HG02870 (cell line): ENCODE data around the gene TSHZ3.

Experiments used
- ATAC-seq: cut with Tn5 transposase; IDR thresholded peaks from one replicate; pipeline ENCODE4 v1.9.1; 2021; ENCODE audit warnings: mild to moderate bottlenecking, moderate library complexity; ENCODE audit not compliant: unreplicated experiment

Gene TSHZ3, protein sequence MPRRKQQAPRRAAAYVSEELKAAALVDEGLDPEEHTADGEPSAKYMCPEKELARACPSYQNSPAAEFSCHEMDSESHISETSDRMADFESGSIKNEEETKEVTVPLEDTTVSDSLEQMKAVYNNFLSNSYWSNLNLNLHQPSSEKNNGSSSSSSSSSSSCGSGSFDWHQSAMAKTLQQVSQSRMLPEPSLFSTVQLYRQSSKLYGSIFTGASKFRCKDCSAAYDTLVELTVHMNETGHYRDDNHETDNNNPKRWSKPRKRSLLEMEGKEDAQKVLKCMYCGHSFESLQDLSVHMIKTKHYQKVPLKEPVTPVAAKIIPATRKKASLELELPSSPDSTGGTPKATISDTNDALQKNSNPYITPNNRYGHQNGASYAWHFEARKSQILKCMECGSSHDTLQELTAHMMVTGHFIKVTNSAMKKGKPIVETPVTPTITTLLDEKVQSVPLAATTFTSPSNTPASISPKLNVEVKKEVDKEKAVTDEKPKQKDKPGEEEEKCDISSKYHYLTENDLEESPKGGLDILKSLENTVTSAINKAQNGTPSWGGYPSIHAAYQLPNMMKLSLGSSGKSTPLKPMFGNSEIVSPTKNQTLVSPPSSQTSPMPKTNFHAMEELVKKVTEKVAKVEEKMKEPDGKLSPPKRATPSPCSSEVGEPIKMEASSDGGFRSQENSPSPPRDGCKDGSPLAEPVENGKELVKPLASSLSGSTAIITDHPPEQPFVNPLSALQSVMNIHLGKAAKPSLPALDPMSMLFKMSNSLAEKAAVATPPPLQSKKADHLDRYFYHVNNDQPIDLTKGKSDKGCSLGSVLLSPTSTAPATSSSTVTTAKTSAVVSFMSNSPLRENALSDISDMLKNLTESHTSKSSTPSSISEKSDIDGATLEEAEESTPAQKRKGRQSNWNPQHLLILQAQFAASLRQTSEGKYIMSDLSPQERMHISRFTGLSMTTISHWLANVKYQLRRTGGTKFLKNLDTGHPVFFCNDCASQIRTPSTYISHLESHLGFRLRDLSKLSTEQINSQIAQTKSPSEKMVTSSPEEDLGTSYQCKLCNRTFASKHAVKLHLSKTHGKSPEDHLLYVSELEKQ

DNA sequence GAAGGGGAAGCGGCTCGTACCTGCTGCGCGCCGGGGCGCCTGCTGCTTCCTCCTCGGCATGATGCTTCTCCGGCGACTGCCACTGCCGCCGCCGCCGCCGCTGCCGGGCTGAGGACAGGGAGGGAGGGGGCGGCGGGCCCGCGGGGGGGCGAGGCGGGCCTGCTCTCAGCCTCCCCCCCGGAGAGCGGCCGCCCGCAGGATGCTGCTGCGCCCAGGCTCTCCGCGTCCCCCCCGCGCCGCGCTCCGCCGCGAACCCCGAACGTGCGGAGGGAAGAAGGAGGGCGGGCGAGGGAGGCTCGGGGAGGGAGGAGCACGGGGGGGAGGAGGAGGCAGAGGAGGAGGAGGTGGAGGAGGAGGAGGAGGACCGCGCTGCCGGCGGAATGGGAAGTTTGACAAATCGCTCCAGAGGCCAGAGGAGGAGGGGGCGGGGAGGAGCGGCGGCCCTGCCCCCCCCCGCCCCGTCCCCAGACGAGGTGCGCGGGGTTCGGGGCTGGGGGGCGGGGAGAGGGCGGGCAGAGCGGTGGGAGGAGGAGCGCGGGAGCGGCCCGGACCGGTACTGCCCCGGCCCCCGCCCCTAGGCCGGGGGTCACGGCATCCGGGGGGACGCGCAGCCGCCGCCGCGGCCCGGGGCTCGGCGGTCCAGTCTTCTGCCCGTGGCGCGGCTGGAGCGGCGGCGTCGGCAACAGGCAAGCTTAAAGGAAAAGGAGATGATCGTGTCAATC, at the start of gene TSHZ3:
TSS of gene TSHZ3 (minus strand) at position 277 of the 722 bp plus-strand sequence. CDS start at position 60, 217 bp downstream.
- ATAC-seq, result no peak

DNA sequence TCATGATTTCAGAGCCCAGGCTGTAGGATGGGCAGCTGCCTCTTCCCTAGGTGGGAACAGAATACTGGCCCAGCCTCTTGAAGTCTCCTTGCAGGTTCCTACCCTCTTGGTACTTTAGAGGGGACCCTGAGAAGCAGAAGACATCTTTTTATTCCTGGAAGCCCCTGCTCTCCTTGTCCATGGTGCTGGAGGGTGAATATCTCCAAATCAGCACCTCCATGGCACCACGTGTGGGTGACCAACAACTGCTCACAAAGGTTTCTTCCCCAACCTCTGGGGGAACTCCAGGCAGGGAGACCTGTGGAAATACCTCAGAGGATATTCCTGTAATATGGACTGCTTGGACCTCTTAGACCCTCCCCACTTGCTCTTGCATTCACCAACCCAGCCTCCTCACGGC, 48.1 kb upstream of the TSHZ3 start:
- ATAC-seq, result no peak

DNA sequence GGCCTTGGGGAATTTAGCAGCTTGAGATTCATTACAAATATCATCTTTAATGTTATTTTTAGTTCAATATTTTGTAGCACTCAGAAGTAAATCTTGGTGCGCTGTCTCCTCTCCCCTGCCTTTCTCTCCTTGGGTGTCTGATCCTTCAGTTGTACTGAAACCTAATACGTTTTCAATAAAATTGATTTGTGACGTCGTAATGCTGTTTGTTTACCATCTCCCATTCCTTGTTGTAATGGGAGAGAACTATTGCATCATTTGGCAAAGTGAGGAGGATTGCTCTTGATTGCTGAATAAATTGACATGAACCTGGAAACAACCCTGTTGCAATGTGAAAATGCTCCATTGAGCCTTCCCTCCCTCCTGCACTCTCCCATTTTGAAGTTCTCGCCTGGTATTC, 43.2 kb upstream of the TSHZ3 start:
- ATAC-seq, result no peak

DNA sequence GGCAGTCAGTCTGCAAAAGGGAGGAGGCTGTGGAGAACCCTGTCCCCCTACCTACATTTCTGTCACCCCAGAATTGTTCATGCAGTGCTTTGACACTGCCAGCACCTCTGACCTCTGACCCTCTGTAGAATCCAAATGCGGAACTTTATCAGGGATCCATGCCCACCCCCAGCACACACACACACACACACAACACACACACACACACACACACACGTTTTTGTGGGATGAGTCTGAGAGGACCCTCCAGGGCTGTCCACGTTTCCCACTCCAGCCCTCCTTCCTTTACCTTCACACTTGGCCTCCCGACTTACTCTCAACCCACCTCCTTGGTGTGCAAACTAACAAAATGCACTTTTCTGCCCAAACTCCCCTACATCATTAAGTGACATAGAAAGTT, 42.3 kb upstream of the TSHZ3 start:
- no peak for ATAC-seq

DNA sequence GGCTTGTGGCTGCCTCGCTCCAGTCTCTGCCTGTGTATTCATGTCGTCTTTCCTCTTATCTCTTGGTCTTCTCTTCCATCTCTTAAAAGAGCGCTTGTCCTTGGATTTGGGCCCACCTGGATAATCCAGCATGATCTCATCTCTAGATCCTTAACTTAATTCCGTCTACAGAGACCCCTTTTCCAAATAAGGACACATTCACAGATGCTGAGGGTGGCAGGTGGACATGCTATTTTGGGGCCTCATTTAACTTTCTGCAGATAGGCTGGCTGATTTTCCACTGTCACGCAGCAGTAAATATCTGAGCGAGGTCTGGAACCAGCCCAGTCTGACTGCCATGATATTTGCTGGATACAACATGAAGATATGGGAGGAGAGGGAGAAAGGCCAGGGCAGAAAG, 41.5 kb upstream of the TSHZ3 start:
- no peak for ATAC-seq

DNA sequence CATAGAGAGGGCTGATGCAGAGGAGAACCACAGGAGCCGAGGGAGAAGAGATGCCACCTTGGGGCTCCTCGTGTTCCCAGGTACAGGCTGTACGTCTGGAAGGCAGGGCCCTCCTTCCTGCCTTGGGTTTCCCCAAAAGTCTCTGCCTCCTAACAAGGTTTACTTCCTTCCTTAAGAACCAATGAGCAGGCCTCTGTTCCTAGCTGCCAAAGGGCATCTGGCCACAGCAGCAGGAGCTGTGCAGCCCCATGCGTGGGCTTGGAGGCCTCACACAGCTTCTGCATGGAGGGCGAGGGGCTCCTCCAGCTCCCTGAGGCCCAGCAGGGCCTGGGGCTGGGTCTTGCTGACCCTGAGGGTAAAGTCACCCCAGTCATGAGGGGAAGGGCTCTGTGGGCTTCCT, 40.6 kb upstream of the TSHZ3 start:
- ATAC-seq, result no peak

DNA sequence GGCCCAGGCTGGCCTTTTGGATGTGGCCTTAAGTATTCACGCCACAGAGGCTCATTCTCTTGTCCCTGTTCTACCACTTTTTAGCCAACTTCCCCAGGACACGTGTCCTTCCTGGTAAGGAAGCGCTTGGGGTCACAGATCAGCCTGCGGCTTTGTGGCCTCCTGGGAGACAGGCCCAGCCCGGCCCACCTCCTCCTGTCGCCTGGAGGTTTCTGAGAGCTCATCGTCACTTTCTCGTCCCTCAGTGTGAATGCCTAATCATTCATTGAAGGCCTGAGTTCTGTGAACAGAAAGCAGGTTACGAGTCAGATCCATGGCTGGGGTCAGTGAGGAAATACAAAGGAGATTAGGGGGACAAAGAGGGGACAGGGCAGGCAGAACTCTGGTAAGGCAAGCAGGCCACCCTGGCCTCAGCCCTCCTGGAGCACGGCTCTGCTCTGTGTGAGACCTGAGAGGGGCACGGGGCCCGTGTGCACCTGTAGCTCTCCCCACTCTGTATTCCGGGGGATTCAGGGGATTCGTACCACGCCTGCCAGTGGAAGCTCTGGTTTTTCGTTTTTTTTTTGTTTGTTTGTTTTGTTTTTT, 38.6 kb upstream of the TSHZ3 start:
- ATAC-seq, result no peak

DNA sequence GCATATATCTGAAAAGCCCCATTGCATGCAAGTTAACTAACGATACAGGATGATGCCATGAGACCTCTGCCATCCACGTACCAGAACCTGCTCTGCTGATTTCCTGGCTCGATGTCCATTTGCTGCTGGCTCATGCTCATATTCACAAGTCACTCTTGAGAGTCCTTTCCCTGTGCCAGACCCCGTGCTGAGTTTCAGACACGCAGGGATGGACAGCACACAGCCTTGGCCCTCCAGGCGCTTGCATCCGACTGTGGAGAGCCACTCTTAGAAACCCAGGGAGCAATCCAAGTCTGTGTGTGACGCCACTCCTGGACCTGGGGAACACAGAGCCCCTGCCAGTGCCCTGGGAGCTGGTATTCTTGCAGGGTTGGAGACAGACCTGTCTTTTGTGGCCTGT, 37.6 kb upstream of the TSHZ3 start:
- no peak for ATAC-seq

DNA sequence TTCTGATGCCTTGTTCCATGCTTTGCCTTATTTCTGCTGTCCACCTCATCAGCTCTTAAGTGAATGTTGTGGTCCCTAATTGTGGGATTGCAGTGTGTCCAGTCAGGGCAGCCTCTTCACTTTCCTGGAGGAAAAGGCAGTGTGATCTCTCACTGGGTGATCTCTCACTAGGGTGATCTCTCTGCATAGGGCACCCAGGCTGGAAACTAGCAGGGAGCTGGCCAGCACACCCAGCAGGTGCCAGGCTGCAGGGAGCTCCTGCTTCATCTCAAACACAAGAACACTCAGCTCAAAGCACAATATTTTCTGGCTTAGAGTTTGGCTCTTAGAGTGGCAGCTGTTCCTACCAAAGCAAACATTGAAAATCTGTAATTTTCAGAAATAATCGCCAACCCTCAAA, 36.5 kb upstream of the TSHZ3 start:
- no peak for ATAC-seq

DNA sequence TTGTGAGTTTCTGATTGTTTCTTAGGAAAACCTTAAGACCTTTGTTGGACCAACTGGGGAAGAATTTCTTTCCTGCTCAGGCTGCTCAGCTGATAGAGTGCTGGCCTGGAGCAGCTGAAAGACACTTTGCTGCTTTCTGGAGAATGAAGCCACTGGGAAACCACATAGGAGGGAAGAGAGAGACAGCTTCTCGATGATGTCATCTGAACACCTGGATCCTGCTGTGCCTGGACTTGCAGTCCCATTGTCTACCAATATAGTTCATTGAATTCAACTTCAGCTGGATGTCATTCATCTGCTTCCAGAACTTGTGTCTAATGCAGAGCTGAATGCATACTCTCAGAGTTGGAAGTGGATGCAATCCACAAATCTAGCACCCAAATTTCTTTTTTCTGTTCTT, 34.3 kb upstream of the TSHZ3 start:
- ATAC-seq, result no peak

DNA sequence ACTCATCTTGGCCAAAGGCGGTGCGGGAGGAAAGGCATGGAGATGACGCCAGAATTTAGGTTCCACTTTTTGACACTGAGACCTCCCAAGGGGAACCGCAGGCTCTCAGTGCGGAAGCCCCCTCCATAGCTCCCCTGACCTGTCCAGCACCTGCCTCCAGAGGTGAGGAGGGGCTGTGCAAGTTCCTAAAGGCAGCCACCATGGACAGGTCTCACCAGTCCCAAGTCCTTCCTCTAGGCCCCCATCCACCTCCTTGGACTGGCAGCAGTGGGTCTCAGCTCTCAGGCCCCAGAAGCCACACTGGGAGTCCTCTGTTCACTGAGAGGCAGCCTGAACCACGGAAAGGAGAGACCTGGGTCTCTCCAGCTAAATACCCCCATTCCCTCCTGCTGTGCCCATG, 31.6 kb upstream of the TSHZ3 start:
- no peak for ATAC-seq

DNA sequence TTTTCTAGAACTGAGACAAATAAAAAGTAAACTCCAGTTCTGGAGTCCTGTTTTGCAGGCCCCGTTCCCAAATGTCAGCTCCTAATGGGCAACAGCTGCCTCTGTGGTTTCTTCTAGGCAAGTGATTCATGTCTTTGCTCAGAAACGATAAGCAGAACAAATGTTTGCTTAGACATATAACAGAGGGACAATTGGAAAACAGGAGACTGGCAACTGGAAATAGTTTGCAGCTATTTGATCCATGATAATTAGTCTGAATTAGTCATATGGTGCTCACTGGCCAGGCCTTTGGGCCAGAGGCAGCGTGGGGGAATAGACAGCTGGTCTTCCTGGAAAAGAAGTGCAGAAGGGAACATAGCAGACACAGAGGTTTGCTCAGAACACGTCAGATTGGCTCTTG, 29.2 kb upstream of the TSHZ3 start:
- no peak for ATAC-seq

DNA sequence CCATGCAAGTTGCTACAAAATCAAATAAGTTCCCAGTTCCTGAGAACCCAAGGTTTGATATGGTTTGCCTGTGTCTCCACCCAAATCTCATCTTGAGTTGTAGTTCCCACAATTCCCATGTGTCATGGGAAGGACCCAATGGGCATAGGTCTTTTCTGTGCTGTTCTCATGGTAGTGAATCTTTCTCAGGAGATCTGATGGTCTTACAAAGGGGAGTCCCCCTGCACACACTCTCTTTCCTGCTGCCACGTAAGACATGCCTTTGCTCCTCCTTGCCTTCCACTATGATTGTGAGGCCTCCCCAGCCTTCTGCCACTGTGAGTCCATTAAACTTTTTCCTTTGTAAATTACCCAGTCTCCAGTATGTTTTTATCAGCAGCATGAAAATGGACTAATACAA, 28.5 kb upstream of the TSHZ3 start:
- no peak for ATAC-seq

DNA sequence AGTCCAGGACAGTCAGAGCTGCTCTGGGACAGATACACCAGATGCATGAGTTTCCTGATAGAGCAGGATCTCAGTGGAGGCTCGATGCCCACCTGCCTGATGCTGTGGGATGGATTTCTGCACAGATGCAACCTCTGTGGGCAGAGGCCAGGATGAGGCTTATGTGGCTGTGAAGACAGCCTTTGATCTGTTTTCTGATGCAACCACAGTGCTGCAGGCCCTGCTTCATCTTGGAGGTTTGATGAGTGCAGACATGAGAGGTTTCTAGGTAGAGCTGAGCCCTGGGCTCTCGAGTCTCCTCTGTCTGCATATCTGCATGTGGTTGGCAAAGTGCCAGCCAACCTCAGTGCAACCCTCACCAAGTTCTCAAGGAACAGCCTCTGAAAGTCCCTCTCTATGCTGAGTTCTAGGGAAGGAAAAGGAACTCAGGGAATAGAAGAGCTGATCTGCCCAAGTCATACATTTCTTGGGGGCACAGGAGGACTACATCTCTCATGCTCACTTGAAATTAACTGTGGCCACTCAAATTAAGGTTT, 23.1 kb upstream of the TSHZ3 start:
- ATAC-seq, result no peak

DNA sequence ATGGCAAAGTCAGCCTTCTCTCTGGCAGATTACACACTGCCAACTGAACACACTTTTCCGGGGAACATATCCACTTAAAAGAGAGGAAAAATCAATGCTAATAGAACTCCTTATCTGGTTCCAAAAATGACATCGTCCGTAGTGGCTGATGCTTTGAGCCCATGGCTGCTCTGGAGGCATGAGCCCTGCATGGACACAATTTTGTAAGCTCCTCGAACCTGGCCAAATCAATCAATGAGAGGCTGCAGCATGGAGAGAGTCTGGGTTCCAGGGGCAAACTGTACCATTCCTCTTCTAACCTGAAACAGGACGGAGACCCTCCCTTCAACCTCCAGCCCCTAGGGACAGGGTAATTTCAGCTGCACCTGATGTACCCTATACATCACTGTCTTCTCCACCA, 21.0 kb upstream of the TSHZ3 start:
- no peak for ATAC-seq

DNA sequence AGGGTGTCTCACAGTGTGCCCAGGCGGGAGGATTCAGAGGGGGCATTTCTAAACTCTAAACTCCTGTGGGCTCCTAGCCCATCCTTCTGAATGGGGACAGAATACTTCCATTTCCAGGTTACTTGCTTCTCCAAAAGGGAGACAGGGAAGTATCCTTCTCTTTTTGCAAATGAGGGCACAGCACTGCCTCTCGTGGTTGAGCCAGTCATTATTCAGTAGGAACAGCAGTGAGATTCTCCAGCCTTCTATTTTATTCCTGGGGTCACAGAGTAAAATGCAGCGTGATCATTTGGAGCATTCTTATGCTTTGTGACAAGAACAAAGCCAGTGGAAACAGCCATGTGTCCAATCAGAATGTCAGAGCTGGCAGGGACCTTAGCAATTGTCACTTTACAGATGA, 15.7 kb upstream of the TSHZ3 start:
- ATAC-seq, result no peak

DNA sequence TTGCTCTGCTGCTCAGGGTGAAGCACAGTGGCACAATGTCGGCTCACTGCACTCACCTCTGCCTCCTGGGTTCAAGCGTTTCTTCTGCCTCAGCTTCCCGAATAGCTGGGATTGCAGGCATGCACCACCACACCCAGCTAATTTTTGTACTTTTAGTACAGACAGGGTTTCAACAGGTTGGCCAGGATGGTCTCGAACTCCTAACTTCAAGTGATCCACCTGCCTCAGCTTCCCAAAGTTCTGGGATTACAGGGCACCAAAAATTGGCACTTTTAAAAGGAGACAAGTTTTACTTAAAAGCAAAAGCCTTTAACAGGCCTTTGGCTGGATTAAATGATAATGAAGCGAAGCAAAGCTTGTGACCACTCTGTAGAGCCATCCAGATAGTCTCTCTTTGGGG, 12.5 kb upstream of the TSHZ3 start:
- ATAC-seq, result no peak

DNA sequence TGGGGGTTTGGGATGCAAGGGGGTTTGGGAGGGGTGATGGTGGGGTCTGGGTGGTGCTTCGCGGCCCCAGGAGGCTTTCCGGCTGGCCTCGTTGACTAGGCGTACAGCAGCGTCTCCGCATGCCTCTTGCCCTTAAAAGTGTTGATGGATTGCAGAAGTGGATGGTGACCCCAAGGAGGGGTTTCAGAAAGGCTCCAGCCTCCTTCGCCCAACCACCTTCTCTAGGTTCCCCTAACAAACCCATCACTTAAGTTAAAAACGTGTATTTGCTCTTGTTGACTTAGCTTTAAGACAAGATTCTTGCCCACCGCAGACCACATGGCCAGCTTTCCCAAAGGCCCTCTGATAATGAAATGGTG, 8.1 kb upstream of the TSHZ3 start:
- ATAC-seq, result no peak

DNA sequence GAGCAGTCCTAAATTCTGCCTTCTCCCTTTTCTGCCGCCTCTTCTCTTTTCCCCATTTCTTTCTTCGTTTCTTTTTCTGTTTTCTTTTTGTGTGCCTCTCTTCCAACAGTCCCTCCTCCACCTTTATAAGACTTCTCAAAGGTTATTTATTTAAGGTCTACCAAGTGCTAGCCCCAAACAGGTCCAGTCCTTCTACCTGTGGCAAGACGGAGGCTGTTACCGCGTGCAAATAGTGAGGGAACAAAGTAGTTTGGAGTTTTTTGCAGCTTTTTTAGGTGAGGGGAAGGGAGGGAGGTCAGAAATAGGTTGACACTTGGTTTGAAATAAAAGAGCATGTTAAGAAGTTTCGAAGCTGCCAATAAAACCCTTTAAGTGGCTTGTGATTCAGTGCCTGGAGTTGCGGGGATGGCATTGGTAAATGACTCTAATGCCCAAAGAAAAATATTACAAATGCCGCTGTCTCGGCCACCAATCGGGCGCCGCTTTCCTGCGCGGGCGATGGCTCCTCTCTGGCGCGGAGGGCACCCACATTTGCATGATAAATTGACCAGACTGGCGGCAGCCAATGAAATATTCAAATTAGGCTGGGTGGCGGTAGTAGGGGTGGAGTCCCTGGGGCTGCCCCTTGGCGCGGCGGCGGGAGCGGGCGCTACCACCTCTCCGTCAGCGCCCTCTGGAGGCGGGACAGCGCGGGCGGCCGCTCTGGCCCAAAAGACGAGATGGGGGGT, 7.5 kb upstream of the TSHZ3 start:
- no peak for ATAC-seq
